Epithelial cell of proximal tubule (primary cell): Measurements from ENCODE around the gene MAP1B. TPM values are rescaled to one million over a fixed set of nuclear protein-coding genes. Genes with fewer than 3 reads are reported as not detected.

Source experiments
- DNase-seq: peaks from one replicate; pipeline ENCODE4 v3.0.0-alpha.2; 2011; ENCODE audit warnings: low read depth
- H3K4me3 ChIP-seq: 2 replicates; pipeline ENCODE4 v1.5.1; 2011; ENCODE audit warnings: low read depth, mild to moderate bottlenecking, low read length
- CTCF ChIP-seq: conservative IDR thresholded peaks from 2 replicates; pipeline ENCODE4 v1.5.1; 2012; ENCODE audit warnings: low read depth, mild to moderate bottlenecking, low read length
- total RNA-seq: library from RNA; depleted of rRNA; stranded (reverse); fragments of >200 nt; gene quantifications from 2 replicates; pipeline ENCODE4 v1.2.3, GENCODE V29; 2015

MAP1B gene
- total RNA-seq, 1 donor from 2014 or later, result 305 TPM

- DNase-seq, result no peak
- TF ChIP-seq CTCF, result no peak
- no peak overlapping the region for H3K4me3 ChIP-seq
Observed at GRCh38 chr5:72159501-72159911, 52.2 kb downstream of the MAP1B start.

- DNase-seq, result no peak
- H3K4me3 ChIP-seq, result no peak overlapping the region
- TF ChIP-seq CTCF, result no peak
Observed at GRCh38 chr5:72160329-72160728, 53.1 kb downstream of the MAP1B start.

GRCh38 chr5:72160959-72161358 is 53.7 kb downstream of the MAP1B start:
- H3K4me3 ChIP-seq, result no peak overlapping the region
- no peak for TF ChIP-seq CTCF
- DNase-seq, result no peak

GRCh38 chr5:72161951-72162350 is 54.7 kb downstream of the MAP1B start:
- no peak for DNase-seq
- no peak for TF ChIP-seq CTCF
- no peak overlapping the region for H3K4me3 ChIP-seq

GRCh38 chr5:72163349-72163983 is 56.2 kb downstream of the MAP1B start:
- no peak for TF ChIP-seq CTCF
- H3K4me3 ChIP-seq, result no peak overlapping the region
- DNase-seq, result no peak

GRCh38 chr5:72166070-72166979 is 59.0 kb downstream of the MAP1B start:
- DNase-seq, result no peak
- TF ChIP-seq CTCF, result no peak

More at GRCh38 chr5:72166070-72166979, 59.0 kb downstream of the MAP1B start:
- H3K4me3 ChIP-seq, result peak overlapping the region; percentile 18
